Upper lobe of left lung (tissue), 4 donors: ENCODE results near the gene OR5M11.

Experiments used
- POLR2A ChIP-seq, 4 donors: fragments of 450-650 bp; IDR thresholded peaks; one replicate each; pipeline ENCODE4 v1.5.1; 2016 to 2017; ENCODE audit warnings: antibody characterized with exemption in 4 of 4, mild to moderate bottlenecking in 2 of 4
- POLR2AphosphoS5 ChIP-seq, 2 donors: sonication (generic); formaldehyde crosslinking; IDR thresholded peaks; one replicate each; pipeline ENCODE4 v1.5.1; 2017; ENCODE audit warnings: antibody characterized with exemption in 2 of 2
- TF ChIP-seq, protein P1 (sequence below), 6 experiments: fragments of 450-650 bp in 4 of 6; fragments of 200-600 bp in 2 of 6; sonication (generic) in 2 of 6; IDR thresholded peaks; one replicate each; pipeline ENCODE4 v1.5.1; 2016 to 2019; ENCODE audit warnings: antibody characterized with exemption in 6 of 6

- TF ChIP-seq POLR2A (IDR thresholded peaks at IDR 0.05) (no peak), POLR2AphosphoS5 (IDR thresholded peaks at IDR 0.05) (no peak)
- TF ChIP-seq, protein P1, sequence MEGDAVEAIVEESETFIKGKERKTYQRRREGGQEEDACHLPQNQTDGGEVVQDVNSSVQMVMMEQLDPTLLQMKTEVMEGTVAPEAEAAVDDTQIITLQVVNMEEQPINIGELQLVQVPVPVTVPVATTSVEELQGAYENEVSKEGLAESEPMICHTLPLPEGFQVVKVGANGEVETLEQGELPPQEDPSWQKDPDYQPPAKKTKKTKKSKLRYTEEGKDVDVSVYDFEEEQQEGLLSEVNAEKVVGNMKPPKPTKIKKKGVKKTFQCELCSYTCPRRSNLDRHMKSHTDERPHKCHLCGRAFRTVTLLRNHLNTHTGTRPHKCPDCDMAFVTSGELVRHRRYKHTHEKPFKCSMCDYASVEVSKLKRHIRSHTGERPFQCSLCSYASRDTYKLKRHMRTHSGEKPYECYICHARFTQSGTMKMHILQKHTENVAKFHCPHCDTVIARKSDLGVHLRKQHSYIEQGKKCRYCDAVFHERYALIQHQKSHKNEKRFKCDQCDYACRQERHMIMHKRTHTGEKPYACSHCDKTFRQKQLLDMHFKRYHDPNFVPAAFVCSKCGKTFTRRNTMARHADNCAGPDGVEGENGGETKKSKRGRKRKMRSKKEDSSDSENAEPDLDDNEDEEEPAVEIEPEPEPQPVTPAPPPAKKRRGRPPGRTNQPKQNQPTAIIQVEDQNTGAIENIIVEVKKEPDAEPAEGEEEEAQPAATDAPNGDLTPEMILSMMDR (IDR thresholded peaks at IDR 0.05), result no peak
These were observed 46.0 kb downstream of the OR5M11 start for GRCh38 chr11:56497010-56497409.
